HEK293 (cell line): ENCODE data around the gene DGUOK.

Source experiments
- CTCF ChIA-PET: fragments of 350-600 bp; formaldehyde crosslinking; extraction: SDS; loops from one replicate; lab custom pipeline; 2021; ENCODE audit warnings: antibody characterized with exemption; lab: Yijun Ruan, JAX
- POLR2A ChIA-PET: fragments of 300-600 bp; formaldehyde crosslinking; extraction: SDS; loops from one replicate; lab custom pipeline; 2020; ENCODE audit warnings: antibody characterized with exemption, inconsistent platforms; lab: Yijun Ruan, JAX
- H3K27ac ChIP-seq: fragments of 200-500 bp; sonication (Bioruptor generic); 2 replicates; pipeline ENCODE4 v1.5.1; 2014; ENCODE audit warnings: low read depth, low read length, control low read depth, inconsistent platforms; ENCODE audit errors: extremely low read depth
- H3K36me3 ChIP-seq, 2 experiments: fragments of 200-500 bp in 1 of 2; sonication (Bioruptor generic) in 1 of 2; 1 replicate in 1 of 2; 2 replicates in 1 of 2; pipeline ENCODE4 v1.5.1; 2014 to 2017; ENCODE audit warnings: inconsistent platforms in 2 of 2, low read length in 2 of 2; ENCODE audit not compliant: control insufficient read depth in 2 of 2, insufficient read depth in 1 of 2
- H3K4me1 ChIP-seq: fragments of 200-500 bp; sonication (Bioruptor generic); 2 replicates; pipeline ENCODE4 v1.5.1; 2014; ENCODE audit warnings: mild to moderate bottlenecking, low read length, inconsistent platforms; ENCODE audit not compliant: control insufficient read depth, insufficient read depth
- H3K4me3 ChIP-seq: 2 replicates; pipeline ENCODE4 v1.5.1; 2011; ENCODE audit warnings: low read depth, mild to moderate bottlenecking, control low read depth, low read length, moderate library complexity
- H3K9me3 ChIP-seq: fragments of 200-500 bp; sonication (Bioruptor generic); 2 replicates; pipeline ENCODE4 v1.5.1; 2014; ENCODE audit warnings: low read depth, low read length, inconsistent platforms; ENCODE audit not compliant: control insufficient read depth, insufficient read depth
- KLF7 ChIP-seq: fragments of 450-650 bp; formaldehyde crosslinking; IDR thresholded peaks from 2 replicates; pipeline ENCODE4 v1.5.1; 2016; ENCODE audit warnings: missing biosample characterization, missing genetic modification characterization, borderline replicate concordance
- MEIS1 ChIP-seq: sonication (generic); formaldehyde crosslinking; IDR thresholded peaks from 2 replicates; pipeline ENCODE4 v1.8.1; 2022; ENCODE audit warnings: missing genetic modification reagents, mild to moderate bottlenecking, borderline replicate concordance
- SP3 ChIP-seq: fragments of 450-650 bp; formaldehyde crosslinking; IDR thresholded peaks from 2 replicates; pipeline ENCODE4 v1.5.1; 2016; ENCODE audit warnings: missing biosample characterization, missing genetic modification characterization
- ZBTB17 ChIP-seq: fragments of 450-650 bp; formaldehyde crosslinking; IDR thresholded peaks from 2 replicates; pipeline ENCODE4 v1.5.1; 2016; ENCODE audit warnings: missing biosample characterization, missing genetic modification characterization
- ZBTB7A ChIP-seq: fragments of 450-650 bp; formaldehyde crosslinking; IDR thresholded peaks from 2 replicates; pipeline ENCODE4 v1.5.1; 2016; ENCODE audit warnings: low read depth, missing biosample characterization, missing genetic modification characterization
- ZFP41 ChIP-seq: fragments of 450-650 bp; formaldehyde crosslinking; IDR thresholded peaks from 2 replicates; pipeline ENCODE4 v1.5.1; 2016; ENCODE audit warnings: missing biosample characterization, missing genetic modification characterization, borderline replicate concordance
- ZNF16 ChIP-seq: fragments of 450-650 bp; formaldehyde crosslinking; IDR thresholded peaks from 2 replicates; pipeline ENCODE4 v1.5.1; 2016; ENCODE audit warnings: low read depth, missing biosample characterization, missing genetic modification characterization
- ZNF211 ChIP-seq: fragments of 450-650 bp; formaldehyde crosslinking; IDR thresholded peaks from 2 replicates; pipeline ENCODE4 v1.5.1; 2016; ENCODE audit warnings: low read depth, missing biosample characterization, missing genetic modification characterization
- ZNF549 ChIP-seq: fragments of 450-650 bp; IDR thresholded peaks from 2 replicates; pipeline ENCODE4 v1.5.1; 2018; ENCODE audit warnings: missing biosample characterization, missing genetic modification characterization, mild to moderate bottlenecking, inconsistent platforms, moderate library complexity
- ZNF624 ChIP-seq: fragments of 450-650 bp; formaldehyde crosslinking; IDR thresholded peaks from 2 replicates; pipeline ENCODE4 v1.5.1; 2017; ENCODE audit warnings: missing biosample characterization, missing genetic modification characterization
- ZNF629 ChIP-seq: fragments of 450-650 bp; formaldehyde crosslinking; IDR thresholded peaks from 2 replicates; pipeline ENCODE4 v1.5.1; 2017; ENCODE audit warnings: missing biosample characterization, missing genetic modification characterization
- ZNF660 ChIP-seq: fragments of 450-650 bp; IDR thresholded peaks from 2 replicates; pipeline ENCODE4 v1.5.1; 2018; ENCODE audit warnings: missing biosample characterization, mild to moderate bottlenecking, missing genetic modification characterization
- ZNF747 ChIP-seq: fragments of 450-650 bp; formaldehyde crosslinking; IDR thresholded peaks from 2 replicates; pipeline ENCODE4 v1.5.1; 2016; ENCODE audit warnings: missing biosample characterization, missing genetic modification characterization
- ZNF768 ChIP-seq: fragments of 450-650 bp; formaldehyde crosslinking; IDR thresholded peaks from 2 replicates; pipeline ENCODE4 v1.5.1; 2018; ENCODE audit warnings: missing biosample characterization, mild to moderate bottlenecking, missing genetic modification characterization
- TF ChIP-seq, protein P1 (sequence below): fragments of 450-650 bp; formaldehyde crosslinking; IDR thresholded peaks from 2 replicates; pipeline ENCODE4 v1.5.1; 2016; ENCODE audit warnings: missing biosample characterization, missing genetic modification characterization
- TF ChIP-seq, protein P2 (sequence below): fragments of 450-650 bp; formaldehyde crosslinking; IDR thresholded peaks from 2 replicates; pipeline ENCODE4 v1.5.1; 2016; ENCODE audit warnings: missing biosample characterization, missing genetic modification characterization
- TF ChIP-seq, protein P3 (sequence below): fragments of 450-650 bp; formaldehyde crosslinking; IDR thresholded peaks from 2 replicates; pipeline ENCODE4 v1.5.1; 2016; ENCODE audit warnings: missing biosample characterization, missing genetic modification characterization
- TF ChIP-seq, protein P4 (sequence below): IDR thresholded peaks from 2 replicates; pipeline ENCODE4 v1.6.1; 2011; ENCODE audit warnings: mild to moderate bottlenecking, low read depth, low read length, borderline replicate concordance
- TF ChIP-seq, protein P5 (sequence below): fragments of 450-650 bp; formaldehyde crosslinking; IDR thresholded peaks from 2 replicates; pipeline ENCODE4 v1.5.1; 2017; ENCODE audit warnings: missing biosample characterization, missing genetic modification characterization
- TF ChIP-seq, protein P6 (sequence below): fragments of 450-650 bp; formaldehyde crosslinking; IDR thresholded peaks from 2 replicates; pipeline ENCODE4 v1.5.1; 2016; ENCODE audit warnings: missing biosample characterization, missing genetic modification characterization

The DGUOK gene

DNA sequence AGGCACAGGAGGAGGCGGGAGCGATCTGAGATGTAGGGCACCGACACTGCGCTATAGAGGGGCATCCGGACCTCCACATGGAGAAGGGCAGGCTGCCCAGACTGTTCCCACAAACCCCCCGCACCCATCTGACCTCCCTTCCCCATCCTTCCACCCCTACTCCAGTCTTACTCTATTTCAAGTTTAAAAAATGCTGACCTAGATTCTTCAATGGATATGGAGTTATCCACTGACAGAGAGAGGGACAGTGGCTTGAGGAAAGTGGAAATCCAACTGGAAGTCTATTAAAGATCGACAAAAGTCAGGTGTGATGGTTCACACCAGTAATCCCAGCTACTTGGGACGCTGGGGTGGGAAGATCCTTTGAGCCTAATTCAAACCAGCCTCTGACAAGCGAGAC is 5.1 kb upstream of the DGUOK start (continued):
- TF ChIP-seq, protein P1, sequence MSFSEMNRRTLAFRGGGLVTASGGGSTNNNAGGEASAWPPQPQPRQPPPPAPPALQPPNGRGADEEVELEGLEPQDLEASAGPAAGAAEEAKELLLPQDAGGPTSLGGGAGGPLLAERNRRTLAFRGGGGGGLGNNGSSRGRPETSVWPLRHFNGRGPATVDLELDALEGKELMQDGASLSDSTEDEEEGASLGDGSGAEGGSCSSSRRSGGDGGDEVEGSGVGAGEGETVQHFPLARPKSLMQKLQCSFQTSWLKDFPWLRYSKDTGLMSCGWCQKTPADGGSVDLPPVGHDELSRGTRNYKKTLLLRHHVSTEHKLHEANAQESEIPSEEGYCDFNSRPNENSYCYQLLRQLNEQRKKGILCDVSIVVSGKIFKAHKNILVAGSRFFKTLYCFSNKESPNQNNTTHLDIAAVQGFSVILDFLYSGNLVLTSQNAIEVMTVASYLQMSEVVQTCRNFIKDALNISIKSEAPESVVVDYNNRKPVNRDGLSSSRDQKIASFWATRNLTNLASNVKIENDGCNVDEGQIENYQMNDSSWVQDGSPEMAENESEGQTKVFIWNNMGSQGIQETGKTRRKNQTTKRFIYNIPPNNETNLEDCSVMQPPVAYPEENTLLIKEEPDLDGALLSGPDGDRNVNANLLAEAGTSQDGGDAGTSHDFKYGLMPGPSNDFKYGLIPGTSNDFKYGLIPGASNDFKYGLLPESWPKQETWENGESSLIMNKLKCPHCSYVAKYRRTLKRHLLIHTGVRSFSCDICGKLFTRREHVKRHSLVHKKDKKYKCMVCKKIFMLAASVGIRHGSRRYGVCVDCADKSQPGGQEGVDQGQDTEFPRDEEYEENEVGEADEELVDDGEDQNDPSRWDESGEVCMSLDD (tag by site-specific recombination), result no peak
- TF ChIP-seq, protein P2, sequence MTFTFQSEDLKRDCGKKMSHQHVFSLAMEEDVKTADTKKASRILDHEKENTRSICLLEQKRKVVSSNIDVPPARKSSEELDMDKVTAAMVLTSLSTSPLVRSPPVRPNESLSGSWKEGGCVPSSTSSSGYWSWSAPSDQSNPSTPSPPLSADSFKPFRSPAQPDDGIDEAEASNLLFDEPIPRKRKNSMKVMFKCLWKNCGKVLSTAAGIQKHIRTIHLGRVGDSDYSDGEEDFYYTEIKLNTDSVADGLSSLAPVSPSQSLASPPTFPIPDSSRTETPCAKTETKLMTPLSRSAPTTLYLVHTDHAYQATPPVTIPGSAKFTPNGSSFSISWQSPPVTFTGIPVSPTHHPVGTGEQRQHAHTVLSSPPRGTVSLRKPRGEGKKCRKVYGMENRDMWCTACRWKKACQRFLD (tag by site-specific recombination), result no peak
- TF ChIP-seq ZNF16 (tag by site-specific recombination) (no peak), ZNF211 (tag by site-specific recombination) (no peak), KLF7 (tag by site-specific recombination) (no peak), ZNF629 (no peak)

DNA sequence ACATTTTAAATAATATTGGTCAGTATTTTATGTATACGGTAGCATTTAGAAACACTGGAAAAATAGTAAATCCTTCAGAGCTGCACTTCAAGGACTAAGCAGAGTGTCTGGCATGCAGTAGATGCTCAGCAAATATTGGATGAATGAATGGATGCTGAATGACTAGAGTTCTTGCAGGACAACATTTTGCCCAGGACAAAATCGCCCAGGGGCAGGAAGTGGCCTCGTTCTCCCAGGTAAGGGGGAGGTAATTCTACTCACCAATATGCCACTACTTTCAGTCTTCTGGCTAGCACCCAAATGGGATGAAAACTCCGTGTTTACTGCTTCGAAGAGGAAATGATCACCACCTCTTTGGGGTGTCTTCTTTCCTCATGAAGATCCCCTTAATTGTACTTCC is 4.0 kb upstream of the DGUOK start:
- CTCF ChIA-PET, result no interaction called here
- Histone ChIP-seq H3K4me1 (peaks cover 3% of the 10 kb centered on the region), H3K27ac (no peak overlapping the region), H3K9me3 (no peaks in the 10 kb centered on the region), H3K4me3 (no peak overlapping the region), H3K36me3 (no peaks in the 10 kb centered on the region)
- POLR2A ChIA-PET, result no interaction called here
- no peak for TF ChIP-seq ZFP41 (tag by site-specific recombination)
- TF ChIP-seq, protein P3, sequence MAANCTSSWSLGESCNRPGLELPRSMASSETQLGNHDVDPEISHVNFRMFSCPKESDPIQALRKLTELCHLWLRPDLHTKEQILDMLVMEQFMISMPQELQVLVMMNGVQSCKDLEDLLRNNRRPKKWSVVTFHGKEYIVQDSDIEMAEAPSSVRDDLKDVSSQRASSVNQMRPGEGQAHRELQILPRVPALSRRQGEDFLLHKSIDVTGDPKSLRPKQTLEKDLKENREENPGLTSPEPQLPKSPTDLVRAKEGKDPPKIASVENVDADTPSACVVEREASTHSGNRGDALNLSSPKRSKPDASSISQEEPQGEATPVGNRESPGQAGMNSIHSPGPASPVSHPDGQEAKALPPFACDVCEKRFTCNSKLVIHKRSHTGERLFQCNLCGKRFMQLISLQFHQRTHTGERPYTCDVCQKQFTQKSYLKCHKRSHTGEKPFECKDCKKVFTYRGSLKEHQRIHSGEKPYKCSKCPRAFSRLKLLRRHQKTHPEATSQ (tag by site-specific recombination), result no peak
- no peak for TF ChIP-seq ZNF660 (tag by site-specific recombination)
- TF ChIP-seq SP3 (tag by site-specific recombination), result no peak
- no peak for TF ChIP-seq ZNF624
- TF ChIP-seq, protein P4, sequence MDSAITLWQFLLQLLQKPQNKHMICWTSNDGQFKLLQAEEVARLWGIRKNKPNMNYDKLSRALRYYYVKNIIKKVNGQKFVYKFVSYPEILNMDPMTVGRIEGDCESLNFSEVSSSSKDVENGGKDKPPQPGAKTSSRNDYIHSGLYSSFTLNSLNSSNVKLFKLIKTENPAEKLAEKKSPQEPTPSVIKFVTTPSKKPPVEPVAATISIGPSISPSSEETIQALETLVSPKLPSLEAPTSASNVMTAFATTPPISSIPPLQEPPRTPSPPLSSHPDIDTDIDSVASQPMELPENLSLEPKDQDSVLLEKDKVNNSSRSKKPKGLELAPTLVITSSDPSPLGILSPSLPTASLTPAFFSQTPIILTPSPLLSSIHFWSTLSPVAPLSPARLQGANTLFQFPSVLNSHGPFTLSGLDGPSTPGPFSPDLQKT, result no peak
- TF ChIP-seq ZBTB7A (tag by site-specific recombination), result no peak
- TF ChIP-seq MEIS1 (CRISPR knock-in tag), result no peak
- TF ChIP-seq ZNF768 (tag by site-specific recombination), result no peak
- no peak for TF ChIP-seq ZNF747 (tag by site-specific recombination)
- TF ChIP-seq KLF7 (tag by site-specific recombination), result no peak
- TF ChIP-seq, all 188 proteins: peak for 0

DNA sequence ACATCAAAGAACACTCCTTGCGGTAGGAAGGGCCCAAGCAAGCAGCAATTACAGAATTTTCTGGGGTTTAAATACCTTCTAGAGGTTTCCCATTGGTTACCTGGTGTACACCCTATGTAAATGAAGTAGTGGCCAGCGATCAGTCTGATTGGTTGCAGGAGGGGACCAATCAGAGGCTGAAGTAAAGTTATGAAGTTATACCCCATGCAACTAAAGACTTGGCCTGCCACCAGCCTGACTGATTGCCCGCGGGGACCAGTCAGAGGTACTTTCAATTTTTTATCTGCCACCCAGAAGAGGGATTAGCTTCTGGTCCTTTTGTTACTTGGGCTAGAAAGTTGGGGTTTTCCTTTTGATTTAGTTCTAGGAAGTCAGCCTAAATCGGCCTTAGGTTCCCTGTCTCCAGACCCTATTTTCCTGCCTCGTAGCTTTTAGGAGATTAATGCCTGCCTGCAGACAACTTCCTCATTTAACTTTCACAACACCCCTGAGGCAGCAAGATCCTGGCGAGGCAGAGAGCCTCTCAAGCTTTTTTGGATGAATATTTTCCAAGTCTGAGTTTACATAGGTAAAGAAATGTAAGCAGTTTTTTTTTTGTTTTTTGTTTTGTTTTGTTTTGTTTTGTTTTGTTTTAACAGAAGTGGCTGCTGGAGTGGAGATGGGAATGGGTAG is 1.5 kb upstream of the DGUOK start:
- CTCF ChIA-PET, result interaction anchor here (0.6 to 0.8 kb wide), 2 partner anchors 29 to 677 kb away, joined by 3 to 5 read pairs; no protein-coding TSS in a partner anchor
- H3K36me3 ChIP-seq, result peaks cover 0 to 9% of the 10 kb centered on the region in 2 experiments; a peak in 2 of 3 replicates
- no peak overlapping the region for H3K27ac ChIP-seq
- no peak overlapping the region for H3K4me3 ChIP-seq
- no peaks in the 10 kb centered on the region for H3K9me3 ChIP-seq
- TF ChIP-seq ZNF549 (tag by site-specific recombination), result no peak
- TF ChIP-seq, protein P5, sequence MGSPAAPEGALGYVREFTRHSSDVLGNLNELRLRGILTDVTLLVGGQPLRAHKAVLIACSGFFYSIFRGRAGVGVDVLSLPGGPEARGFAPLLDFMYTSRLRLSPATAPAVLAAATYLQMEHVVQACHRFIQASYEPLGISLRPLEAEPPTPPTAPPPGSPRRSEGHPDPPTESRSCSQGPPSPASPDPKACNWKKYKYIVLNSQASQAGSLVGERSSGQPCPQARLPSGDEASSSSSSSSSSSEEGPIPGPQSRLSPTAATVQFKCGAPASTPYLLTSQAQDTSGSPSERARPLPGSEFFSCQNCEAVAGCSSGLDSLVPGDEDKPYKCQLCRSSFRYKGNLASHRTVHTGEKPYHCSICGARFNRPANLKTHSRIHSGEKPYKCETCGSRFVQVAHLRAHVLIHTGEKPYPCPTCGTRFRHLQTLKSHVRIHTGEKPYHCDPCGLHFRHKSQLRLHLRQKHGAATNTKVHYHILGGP (tag by site-specific recombination), result no peak
- TF ChIP-seq ZBTB17 (tag by site-specific recombination), result no peak
- TF ChIP-seq, protein P6, sequence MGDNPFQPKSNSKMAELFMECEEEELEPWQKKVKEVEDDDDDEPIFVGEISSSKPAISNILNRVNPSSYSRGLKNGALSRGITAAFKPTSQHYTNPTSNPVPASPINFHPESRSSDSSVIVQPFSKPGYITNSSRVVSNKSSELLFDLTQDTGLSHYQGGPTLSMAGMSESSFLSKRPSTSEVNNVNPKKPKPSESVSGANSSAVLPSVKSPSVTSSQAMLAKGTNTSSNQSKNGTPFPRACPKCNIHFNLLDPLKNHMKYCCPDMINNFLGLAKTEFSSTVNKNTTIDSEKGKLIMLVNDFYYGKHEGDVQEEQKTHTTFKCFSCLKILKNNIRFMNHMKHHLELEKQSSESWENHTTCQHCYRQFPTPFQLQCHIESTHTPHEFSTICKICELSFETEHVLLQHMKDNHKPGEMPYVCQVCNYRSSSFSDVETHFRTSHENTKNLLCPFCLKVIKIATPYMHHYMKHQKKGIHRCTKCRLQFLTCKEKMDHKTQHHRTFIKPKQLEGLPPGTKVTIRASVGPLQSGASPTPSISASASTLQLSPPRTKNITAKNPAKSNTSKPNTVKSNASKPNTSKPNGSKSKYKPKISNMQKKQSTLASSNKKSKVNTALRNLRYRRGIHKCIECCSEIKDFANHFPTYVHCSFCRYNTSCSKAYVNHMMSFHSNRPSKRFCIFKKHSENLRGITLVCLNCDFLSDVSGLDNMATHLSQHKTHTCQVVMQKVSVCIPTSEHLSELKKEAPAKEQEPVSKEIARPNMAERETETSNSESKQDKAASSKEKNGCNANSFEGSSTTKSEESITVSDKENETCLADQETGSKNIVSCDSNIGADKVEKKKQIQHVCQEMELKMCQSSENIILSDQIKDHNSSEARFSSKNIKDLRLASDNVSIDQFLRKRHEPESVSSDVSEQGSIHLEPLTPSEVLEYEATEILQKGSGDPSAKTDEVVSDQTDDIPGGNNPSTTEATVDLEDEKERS (tag by site-specific recombination), result no peak
- POLR2A ChIA-PET, result no interaction called here
- H3K4me1 ChIP-seq, result peaks cover 13% of the 10 kb centered on the region
